ENCODE measurements around the gene NPAS3.

The NPAS3 gene

DNA sequence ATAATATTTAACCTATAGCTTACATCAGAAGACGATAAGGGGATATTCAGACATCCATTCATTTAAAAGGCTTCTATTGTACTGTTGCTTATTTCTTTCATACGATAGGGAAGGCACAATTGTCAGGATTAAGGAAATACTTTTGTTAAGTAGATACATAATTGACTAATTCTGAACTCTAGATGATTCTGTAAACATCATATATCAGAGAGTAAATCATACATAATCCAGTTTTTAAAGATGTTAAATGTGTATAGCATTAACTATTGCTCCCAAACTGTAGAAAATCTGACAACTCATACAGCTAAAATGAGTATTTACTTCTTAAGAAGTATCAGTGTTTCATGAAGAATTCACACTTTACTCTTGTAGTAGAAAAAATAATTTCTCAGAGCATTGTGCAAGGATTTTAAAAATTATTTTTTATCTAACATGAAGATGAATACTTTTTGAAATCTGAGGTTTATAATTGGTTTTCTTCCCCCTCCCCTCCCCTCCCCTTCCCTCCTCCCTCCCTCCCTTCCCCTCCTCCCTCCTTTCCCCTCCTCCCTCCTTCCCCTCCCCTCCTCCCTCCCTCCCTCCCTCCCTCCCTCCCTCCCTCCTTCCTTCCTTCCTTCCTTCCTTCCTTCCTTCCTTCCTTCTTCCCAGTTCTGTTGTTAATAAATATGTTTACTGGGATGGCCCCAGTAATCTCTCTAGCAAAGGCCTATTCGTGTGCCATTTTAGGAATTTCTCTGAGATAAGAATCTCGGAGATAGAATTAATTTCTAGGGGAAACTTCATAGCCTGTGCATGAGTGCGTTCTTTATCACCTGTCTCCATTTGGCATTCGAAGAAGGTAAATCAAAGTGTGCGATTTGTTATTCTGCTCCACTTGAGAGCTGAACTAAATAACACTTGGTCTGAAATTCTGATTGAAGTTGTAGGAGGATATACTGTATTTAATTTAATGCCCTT, 2.3 kb downstream of the NPAS3 start:
- DNase-seq (ENCODE audit: low read depth), result no peak
- no peak overlapping the region for H3K4me3 ChIP-seq (ENCODE audit: low read depth, low read length)
- TF ChIP-seq, protein P1, sequence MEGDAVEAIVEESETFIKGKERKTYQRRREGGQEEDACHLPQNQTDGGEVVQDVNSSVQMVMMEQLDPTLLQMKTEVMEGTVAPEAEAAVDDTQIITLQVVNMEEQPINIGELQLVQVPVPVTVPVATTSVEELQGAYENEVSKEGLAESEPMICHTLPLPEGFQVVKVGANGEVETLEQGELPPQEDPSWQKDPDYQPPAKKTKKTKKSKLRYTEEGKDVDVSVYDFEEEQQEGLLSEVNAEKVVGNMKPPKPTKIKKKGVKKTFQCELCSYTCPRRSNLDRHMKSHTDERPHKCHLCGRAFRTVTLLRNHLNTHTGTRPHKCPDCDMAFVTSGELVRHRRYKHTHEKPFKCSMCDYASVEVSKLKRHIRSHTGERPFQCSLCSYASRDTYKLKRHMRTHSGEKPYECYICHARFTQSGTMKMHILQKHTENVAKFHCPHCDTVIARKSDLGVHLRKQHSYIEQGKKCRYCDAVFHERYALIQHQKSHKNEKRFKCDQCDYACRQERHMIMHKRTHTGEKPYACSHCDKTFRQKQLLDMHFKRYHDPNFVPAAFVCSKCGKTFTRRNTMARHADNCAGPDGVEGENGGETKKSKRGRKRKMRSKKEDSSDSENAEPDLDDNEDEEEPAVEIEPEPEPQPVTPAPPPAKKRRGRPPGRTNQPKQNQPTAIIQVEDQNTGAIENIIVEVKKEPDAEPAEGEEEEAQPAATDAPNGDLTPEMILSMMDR (IDR thresholded peaks at IDR 0.05; ENCODE audit: insufficient read depth, low read depth, low read length, missing control alignments), result no peak

DNA sequence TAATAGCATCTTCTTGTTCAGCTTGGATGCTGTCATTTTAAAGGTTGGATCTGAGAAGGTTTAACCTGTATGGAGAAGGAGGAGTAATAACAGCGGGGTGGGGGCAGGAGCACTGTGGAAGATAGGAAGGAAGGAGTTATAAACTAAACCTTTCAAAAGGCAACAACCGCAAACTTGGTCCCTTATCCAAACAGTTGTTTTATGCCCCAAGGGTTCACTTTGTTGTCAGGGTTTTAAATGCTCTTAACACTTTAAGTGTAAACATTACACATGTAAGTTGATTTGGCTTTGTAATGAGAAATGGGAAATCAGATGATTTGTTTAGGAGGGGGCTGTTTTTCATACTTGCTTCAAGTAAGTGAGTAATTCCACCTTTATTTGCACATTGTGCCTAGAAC, 3.0 kb downstream of the NPAS3 start:
- DNase-seq (ENCODE audit: low read depth), result no peak
- TF ChIP-seq, protein P1 (IDR thresholded peaks at IDR 0.05; ENCODE audit: insufficient read depth, low read depth, low read length, missing control alignments), result no peak
- no peak overlapping the region for H3K4me3 ChIP-seq (ENCODE audit: low read depth, low read length)

DNA sequence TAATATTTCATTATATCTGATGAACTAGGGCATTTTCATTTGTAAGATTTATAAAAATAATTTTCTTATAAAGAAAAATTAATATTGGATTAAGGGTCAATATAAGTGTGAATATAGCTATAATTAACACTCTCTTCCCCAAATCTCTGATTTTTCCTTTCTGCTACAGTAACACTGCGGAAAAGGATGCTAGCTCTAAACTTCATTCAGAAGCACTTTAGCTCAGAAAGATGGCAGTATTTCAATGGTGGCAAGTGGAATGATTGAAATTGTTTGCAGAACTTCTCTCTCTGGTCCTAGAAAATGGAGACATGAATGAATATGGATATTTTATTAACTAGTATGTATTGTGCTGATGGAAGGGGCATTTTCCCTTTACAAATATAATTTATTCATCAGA, 8.4 kb downstream of the NPAS3 start:
- TF ChIP-seq, protein P1 (IDR thresholded peaks at IDR 0.05; ENCODE audit: insufficient read depth, low read depth, low read length, missing control alignments), result no peak
- H3K4me3 ChIP-seq (ENCODE audit: low read depth, low read length), result no peak overlapping the region
- no peak for DNase-seq (ENCODE audit: low read depth)

DNA sequence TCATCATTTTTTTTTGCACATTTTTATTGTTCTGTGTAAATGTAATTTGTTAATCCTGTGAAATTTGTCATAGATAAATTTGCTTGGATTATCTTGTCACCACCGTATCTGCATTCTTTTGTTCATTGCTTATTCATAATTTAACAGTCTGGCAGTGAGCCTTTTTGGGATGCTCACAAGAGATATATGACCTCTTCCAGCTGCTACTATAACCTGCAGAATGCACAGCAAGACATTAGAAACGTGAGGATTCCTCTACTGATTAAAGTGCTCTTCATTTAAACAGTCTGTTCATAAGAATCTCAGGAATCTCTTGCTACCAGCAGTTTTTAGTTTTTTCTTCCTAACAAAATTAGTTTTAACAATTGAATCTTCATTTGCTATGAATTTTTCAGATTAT, 9.1 kb downstream of the NPAS3 start:
- H3K4me3 ChIP-seq (ENCODE audit: low read depth, low read length), result no peak overlapping the region
- TF ChIP-seq, protein P1 (IDR thresholded peaks at IDR 0.05; ENCODE audit: insufficient read depth, low read depth, low read length, missing control alignments), result no peak
- no peak for DNase-seq (ENCODE audit: low read depth)

DNA sequence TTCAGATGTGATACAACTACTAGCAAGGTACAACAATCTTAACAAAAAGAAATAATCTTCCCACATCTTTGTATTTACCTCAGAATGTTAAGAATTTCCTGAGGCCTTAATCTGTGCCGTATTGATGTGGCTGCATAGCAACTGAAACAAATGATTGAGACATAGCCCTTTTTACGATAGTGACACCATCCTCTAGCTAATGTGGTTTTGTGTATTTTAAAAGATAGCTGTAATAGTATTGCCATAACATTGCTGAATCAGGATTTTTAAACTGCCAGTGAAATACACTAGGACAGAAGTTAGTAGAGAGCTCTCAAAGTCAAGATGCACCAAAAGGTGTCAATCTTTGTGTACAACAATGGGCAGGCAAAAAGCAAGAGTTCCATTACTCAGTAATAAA, 11.9 kb downstream of the NPAS3 start:
- no peak overlapping the region for H3K4me3 ChIP-seq (ENCODE audit: low read depth, low read length)
- TF ChIP-seq, protein P1 (IDR thresholded peaks at IDR 0.05; ENCODE audit: insufficient read depth, low read depth, low read length, missing control alignments), result no peak
- no peak for DNase-seq (ENCODE audit: low read depth)

DNA sequence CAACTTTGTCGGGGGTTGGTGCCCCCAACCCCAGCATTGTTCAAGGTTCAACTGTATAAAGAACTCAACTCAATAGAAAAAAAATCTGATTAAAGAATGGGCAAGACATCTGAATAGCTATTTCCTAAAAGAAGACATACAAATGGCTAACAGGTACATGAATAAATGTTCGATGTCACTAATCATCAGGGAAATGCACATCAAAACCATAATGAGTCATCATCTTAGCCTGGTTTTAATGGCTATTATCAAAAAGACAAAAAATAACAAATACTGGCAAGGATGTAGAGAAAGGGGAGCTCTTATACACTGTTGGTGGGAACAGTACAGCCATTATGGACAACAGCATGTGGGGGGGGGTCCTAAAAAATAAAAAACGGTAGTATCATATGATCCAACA, 28.7 kb downstream of the NPAS3 start:
- TF ChIP-seq, protein P1 (IDR thresholded peaks at IDR 0.05; ENCODE audit: insufficient read depth, low read depth, low read length, missing control alignments), result no peak
- no peak for DNase-seq (ENCODE audit: low read depth)
- no peak overlapping the region for H3K4me3 ChIP-seq (ENCODE audit: low read depth, low read length)
